ENCODE data around the gene GPR146.

DNA sequence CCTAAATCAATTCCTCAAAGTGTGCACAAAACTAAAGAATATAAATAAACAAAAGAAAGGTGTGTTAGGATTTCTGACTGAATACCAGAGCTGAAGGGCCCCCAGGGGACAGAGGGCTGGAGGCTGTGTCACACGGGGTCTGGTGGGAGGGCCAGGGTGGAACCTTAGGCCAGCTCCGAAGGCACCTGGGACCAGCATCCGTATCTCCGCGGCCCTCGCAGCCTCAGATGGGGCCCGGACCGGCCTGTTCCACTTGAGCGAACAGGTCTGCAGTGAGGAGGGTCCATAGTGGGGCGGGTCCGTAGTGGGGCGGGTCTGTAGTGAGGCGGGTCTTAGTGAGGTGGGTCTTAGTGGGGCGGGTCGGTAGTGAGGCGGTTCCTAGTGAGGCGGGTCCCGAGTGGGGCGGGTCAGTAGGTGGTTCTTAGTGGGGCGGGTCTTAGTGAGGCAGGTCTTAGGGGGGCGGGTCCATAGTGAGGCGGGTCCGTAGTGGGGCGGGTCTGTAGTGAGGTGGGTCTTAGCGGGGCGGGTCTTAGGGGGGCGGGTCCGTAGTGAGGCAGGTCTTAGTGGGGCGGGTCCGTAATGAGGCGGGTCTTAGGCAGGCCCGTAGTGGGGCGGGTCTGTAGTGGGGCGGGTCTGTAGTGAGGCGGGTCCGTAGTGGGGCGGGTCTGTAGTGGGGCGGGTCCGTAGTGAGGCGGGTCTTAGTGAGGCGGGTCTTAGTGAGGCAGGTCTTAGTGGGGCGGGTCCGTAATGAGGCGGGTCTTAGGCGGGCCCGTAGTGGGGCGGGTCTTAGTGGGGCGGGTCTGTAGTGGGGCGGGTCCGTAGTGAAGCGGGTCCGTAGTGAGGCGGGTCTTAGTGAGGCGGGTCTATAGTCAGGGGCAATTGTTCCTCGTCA is 15.1 kb downstream of the GPR146 start:
- TF ChIP-seq GATA2 (IDR thresholded peaks at IDR 0.05; ENCODE audit: low read depth, low read length), result no peak
- TF ChIP-seq GATA3 (IDR thresholded peaks at IDR 0.05; ENCODE audit: low read depth, low read length), result no peak

Measured in SH-SY5Y (cell line).